WTC11 (cell line): ENCODE results near the gene PHLPP2.

ENCODE experiments used
- KAT7 ChIP-seq: sonication (generic); formaldehyde crosslinking; IDR thresholded peaks from 2 replicates; pipeline ENCODE4 v1.8.1; 2023; ENCODE audit warnings: missing genetic modification reagents, mild to moderate bottlenecking, borderline replicate concordance
- SMAD3 ChIP-seq: sonication (generic); formaldehyde crosslinking; IDR thresholded peaks from 2 replicates; pipeline ENCODE4 v1.8.0; 2022; ENCODE audit warnings: missing genetic modification reagents, mild to moderate bottlenecking, borderline replicate concordance

DNA sequence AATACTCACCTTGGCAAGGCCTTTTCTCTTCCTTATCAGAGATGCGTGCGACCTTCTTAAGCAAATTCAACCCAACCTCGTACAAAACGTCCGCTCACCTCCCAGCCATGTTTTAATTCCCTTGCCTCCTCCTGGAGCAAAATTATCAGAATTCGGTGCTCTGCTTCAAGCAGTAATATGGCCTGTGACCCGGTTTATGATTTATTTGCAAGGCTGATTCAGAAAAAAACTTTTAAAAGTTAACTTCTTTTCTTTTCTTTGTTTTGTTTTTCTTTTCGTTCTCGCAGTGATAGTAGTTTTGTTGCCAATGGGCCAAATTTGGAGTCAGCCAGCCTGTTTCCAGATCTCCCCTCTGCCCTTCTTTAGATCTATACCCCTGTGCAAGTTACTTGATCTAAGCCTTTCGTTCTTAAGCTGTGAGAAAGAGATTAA lies at the start of gene PHLPP2:
- no peak for TF ChIP-seq KAT7
- TF ChIP-seq SMAD3: no peak
